K562 (cell line): Measurements from ENCODE around the gene ANO10. TPM values are rescaled to one million over a fixed set of nuclear protein-coding genes. Genes with fewer than 3 reads are reported as not detected.
A peak's percentile ranks its signal among the peaks of the same experiment; 100 is the strongest.

ENCODE experiments used
- ZNF592 ChIP-seq: fragments of 450-650 bp; IDR thresholded peaks from 2 replicates; pipeline ENCODE4 v1.6.1; 2017; ENCODE audit warnings: antibody characterized with exemption, mild to moderate bottlenecking
- ZNF764 ChIP-seq: fragments of 250-450 bp; sonication (Bioruptor Pico); IDR thresholded peaks from 2 replicates; pipeline ENCODE4 v1.4.0; 2020; ENCODE audit warnings: low read depth, mild to moderate bottlenecking, moderate library complexity
- ZNF766 ChIP-seq: fragments of 200-800 bp; sonication (Bioruptor generic); conservative IDR thresholded peaks from 2 replicates; pipeline ENCODE4 v1.6.1; 2016; ENCODE audit warnings: missing genetic modification characterization, missing compliant biosample characterization
- polyA plus RNA-seq, 8 experiments: library from polyadenylated mRNA; depleted of rRNA in 4 of 8; stranded (reverse) in 5 of 8; unstranded in 3 of 8; fragments of >200 nt; fragmentation: Nextera tagmentation in 2 of 8; fragmentation: Illumina TruSeq in 1 of 8; extraction: Ambion mirVana in 2 of 8; extraction: Trizol in 1 of 8; gene quantifications; 2 replicates each; pipeline versions ENCODE4 v1.2.1 to v1.2.3, GENCODE V29; 2011 to 2014; ENCODE audit warnings: inconsistent platforms in 1 of 8, missing spikeins in 1 of 8
- total RNA-seq, 7 experiments: library from RNA; depleted of rRNA in 6 of 7; stranded (reverse); fragments of >200 nt in 6 of 7; fragmentation: Illumina TruSeq in 2 of 7; extraction: Trizol in 2 of 7; gene quantifications; 2 replicates each; pipeline versions ENCODE4 v1.2.1 to v1.2.3, GENCODE V29; 2011 to 2021; ENCODE audit warnings: low replicate concordance in 1 of 7
- TF ChIP-seq, protein P1 (sequence below): fragments of 450-650 bp; formaldehyde crosslinking; IDR thresholded peaks from 2 replicates; pipeline ENCODE4 v1.4.0; 2020; ENCODE audit warnings: mild to moderate bottlenecking, moderate library complexity
- TF ChIP-seq, protein P2 (sequence below): fragments of 450-650 bp; formaldehyde crosslinking; IDR thresholded peaks from 2 replicates; pipeline ENCODE4 v1.4.0; 2020; ENCODE audit warnings: mild to moderate bottlenecking, moderate library complexity

ANO10 gene
- total and polyA plus RNA-seq, 9 of the 15 experiments (the other 6 are each of a cell fraction or from before 2014, with no cell fraction given): 6.4 to 46.0 (median 32.3) TPM

DNA sequence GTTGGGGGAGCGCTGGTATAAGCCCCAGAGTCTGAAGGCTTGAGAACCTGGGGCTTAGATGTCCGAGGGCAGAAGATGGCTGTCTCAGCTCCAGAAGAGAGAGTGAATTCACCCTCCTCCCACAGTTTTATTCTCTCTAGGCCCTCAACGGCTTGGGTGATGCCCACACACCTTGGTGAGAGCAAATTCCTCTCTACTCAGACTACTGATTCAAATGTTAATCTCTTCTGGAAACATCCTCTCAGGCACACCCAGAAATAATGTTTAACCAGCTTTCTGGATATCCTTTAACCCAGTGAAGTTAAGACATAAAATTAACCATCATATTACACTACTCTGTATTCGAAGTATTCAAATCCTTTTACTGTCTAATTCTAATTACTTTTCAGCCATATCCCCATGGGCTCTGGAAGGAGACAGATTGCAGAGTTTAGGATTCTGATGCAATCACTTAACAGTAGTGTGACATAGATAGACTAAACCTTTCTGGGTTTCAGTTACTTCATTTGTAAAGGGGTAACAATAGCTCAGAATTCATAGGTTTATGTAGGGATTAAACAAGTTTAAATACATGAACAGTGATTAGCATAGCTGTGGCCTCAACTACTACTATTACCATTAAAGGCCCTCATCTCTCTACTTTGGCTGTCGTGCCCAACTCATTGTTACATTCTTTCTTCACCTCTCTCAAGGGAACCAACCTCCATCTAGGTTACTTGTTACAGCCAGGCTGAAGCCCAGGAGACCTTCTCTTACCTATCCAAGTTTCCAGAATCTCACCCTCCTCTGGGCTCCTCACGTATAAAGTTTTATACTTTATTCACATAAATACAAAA, 25.7 kb upstream of the ANO10 start (continued):
- peak; percentile 86 for TF ChIP-seq ZNF592
- TF ChIP-seq ZNF766 (CRISPR knock-in tag): peak; percentile 68; the same call in 1 of the 2 replicates
- TF ChIP-seq, protein P1, sequence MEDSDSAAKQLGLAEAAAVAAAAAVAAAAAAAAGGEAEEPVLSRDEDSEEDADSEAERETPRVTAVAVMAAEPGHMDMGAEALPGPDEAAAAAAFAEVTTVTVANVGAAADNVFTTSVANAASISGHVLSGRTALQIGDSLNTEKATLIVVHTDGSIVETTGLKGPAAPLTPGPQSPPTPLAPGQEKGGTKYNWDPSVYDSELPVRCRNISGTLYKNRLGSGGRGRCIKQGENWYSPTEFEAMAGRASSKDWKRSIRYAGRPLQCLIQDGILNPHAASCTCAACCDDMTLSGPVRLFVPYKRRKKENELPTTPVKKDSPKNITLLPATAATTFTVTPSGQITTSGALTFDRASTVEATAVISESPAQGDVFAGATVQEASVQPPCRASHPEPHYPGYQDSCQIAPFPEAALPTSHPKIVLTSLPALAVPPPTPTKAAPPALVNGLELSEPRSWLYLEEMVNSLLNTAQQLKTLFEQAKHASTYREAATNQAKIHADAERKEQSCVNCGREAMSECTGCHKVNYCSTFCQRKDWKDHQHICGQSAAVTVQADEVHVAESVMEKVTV (CRISPR knock-in tag): no peak
- TF ChIP-seq, protein P2, sequence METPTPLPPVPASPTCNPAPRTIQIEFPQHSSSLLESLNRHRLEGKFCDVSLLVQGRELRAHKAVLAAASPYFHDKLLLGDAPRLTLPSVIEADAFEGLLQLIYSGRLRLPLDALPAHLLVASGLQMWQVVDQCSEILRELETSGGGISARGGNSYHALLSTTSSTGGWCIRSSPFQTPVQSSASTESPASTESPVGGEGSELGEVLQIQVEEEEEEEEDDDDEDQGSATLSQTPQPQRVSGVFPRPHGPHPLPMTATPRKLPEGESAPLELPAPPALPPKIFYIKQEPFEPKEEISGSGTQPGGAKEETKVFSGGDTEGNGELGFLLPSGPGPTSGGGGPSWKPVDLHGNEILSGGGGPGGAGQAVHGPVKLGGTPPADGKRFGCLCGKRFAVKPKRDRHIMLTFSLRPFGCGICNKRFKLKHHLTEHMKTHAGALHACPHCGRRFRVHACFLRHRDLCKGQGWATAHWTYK: no peak
- TF ChIP-seq ZNF764: no peak
- TF ChIP-seq, all 486 proteins: peak for 49
